T-helper 1 cell treated with Interleukin-12 subunit alpha and Interleukin-12 subunit beta and Interleukin-4 antibody, amounts not matched to agents 30 μg/mL and 1 μg/mL, for 36 hours (primary cell): Measurements from ENCODE around the gene PET117.
"Not testable (repeated sequence)": the region's sequence is repeated elsewhere in the genome, so short reads cannot be mapped to it uniquely, and the experiment has no call there.

Experiments used
- H3K27ac Mint-ChIP-seq: one replicate; pipeline ENCODE4 v1.8.0; 2021; ENCODE audit warnings: mild to moderate bottlenecking, mixed read lengths
- H3K27me3 Mint-ChIP-seq: one replicate; pipeline ENCODE4 v1.8.0; 2021; ENCODE audit warnings: low read depth, mixed read lengths
- H3K36me3 Mint-ChIP-seq: one replicate; pipeline ENCODE4 v1.8.0; 2021; ENCODE audit warnings: low read depth, mixed read lengths
- H3K4me1 Mint-ChIP-seq: one replicate; pipeline ENCODE4 v1.8.0; 2021; ENCODE audit warnings: low read depth, mixed read lengths
- H3K4me3 Mint-ChIP-seq: one replicate; pipeline ENCODE4 v1.8.0; 2021; ENCODE audit warnings: mild to moderate bottlenecking, moderate library complexity, mixed read lengths
- H3K9me3 Mint-ChIP-seq: one replicate; pipeline ENCODE4 v1.8.0; 2021; ENCODE audit warnings: mixed read lengths

Gene PET117

GRCh38 chr20:18180366-18180765 is 42.7 kb downstream of the PET117 start:
- H3K4me3 Mint-ChIP-seq, H3K4me1 Mint-ChIP-seq, H3K27ac Mint-ChIP-seq, H3K27me3 Mint-ChIP-seq, H3K9me3 Mint-ChIP-seq: not testable (repeated sequence)
- H3K36me3 Mint-ChIP-seq = peaks cover 53% of the 10 kb centered on the region

- H3K36me3 Mint-ChIP-seq = peaks cover 55% of the 10 kb centered on the region
- no peak overlapping the region for H3K27ac Mint-ChIP-seq
- no peaks in the 10 kb centered on the region for H3K27me3 Mint-ChIP-seq
- no peaks in the 10 kb centered on the region for H3K4me1 Mint-ChIP-seq
- H3K9me3 Mint-ChIP-seq = peaks cover 7% of the 10 kb centered on the region
- no peak overlapping the region for H3K4me3 Mint-ChIP-seq
Measured at GRCh38 chr20:18180815-18181214, 43.2 kb downstream of the PET117 start.

GRCh38 chr20:18187020-18187419 is 49.4 kb downstream of the PET117 start:
- H3K27ac Mint-ChIP-seq = no peak overlapping the region
- H3K27me3 Mint-ChIP-seq = no peaks in the 10 kb centered on the region
- H3K4me3 Mint-ChIP-seq = no peak overlapping the region
- peaks cover 8% of the 10 kb centered on the region for H3K4me1 Mint-ChIP-seq
- no peaks in the 10 kb centered on the region for H3K9me3 Mint-ChIP-seq
- H3K36me3 Mint-ChIP-seq = peaks cover 23% of the 10 kb centered on the region

GRCh38 chr20:18188434-18188833 is 50.8 kb downstream of the PET117 start:
- peaks cover 13% of the 10 kb centered on the region for H3K36me3 Mint-ChIP-seq

GRCh38 chr20:18190338-18191233 is 52.9 kb downstream of the PET117 start:
- peaks cover 6% of the 10 kb centered on the region for H3K36me3 Mint-ChIP-seq
- H3K27me3 Mint-ChIP-seq = no peaks in the 10 kb centered on the region
- no peak overlapping the region for H3K27ac Mint-ChIP-seq
- no peak overlapping the region for H3K4me3 Mint-ChIP-seq
- no peaks in the 10 kb centered on the region for H3K9me3 Mint-ChIP-seq
- peaks cover 8% of the 10 kb centered on the region for H3K4me1 Mint-ChIP-seq

More at GRCh38 chr20:18188434-18188833, 50.8 kb downstream of the PET117 start:
- Mint-ChIP-seq H3K4me1 (peaks cover 8% of the 10 kb centered on the region), H3K27ac (no peak overlapping the region), H3K27me3 (no peaks in the 10 kb centered on the region), H3K4me3 (no peak overlapping the region), H3K9me3 (no peaks in the 10 kb centered on the region)

GRCh38 chr20:18191306-18191705 is 53.6 kb downstream of the PET117 start:
- Mint-ChIP-seq H3K36me3 (peaks cover 2% of the 10 kb centered on the region), H3K27me3 (no peaks in the 10 kb centered on the region), H3K4me3 (no peak overlapping the region)

More at GRCh38 chr20:18191306-18191705, 53.6 kb downstream of the PET117 start:
- Mint-ChIP-seq H3K9me3 (no peaks in the 10 kb centered on the region), H3K27ac (no peak overlapping the region), H3K4me1 (peaks cover 8% of the 10 kb centered on the region)
